DMS53 (cell line): Measurements from ENCODE around the gene TIAM2.

ENCODE experiments used
- DNase-seq: peaks from one replicate; lab custom pipeline; 2025; lab: John Stamatoyannopoulos, UW

TIAM2 gene

GRCh38 chr6:155234167-155234566, 239.1 kb downstream of the TIAM2 start:
- no peak for DNase-seq

DNA sequence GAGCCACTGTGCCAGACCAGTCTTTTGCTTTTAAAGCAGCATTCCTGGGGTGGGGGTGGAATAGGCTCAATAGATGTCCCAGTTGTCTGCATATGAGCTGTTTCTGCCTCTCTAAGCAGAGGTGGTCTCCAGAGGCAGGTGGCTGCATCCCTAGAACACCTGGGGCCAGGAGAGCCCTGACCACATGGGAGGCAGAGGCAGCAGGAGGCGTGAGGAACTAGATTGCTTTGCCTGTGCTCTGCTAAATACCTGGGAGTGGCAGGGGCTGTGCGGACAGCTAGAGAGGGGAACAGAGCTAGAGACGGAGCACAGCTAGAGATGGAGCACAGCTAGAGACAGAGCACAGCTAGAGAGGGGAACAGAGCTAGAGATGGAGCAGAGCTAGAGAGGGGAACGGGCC, 239.6 kb downstream of the TIAM2 start:
- no peak for DNase-seq

DNA sequence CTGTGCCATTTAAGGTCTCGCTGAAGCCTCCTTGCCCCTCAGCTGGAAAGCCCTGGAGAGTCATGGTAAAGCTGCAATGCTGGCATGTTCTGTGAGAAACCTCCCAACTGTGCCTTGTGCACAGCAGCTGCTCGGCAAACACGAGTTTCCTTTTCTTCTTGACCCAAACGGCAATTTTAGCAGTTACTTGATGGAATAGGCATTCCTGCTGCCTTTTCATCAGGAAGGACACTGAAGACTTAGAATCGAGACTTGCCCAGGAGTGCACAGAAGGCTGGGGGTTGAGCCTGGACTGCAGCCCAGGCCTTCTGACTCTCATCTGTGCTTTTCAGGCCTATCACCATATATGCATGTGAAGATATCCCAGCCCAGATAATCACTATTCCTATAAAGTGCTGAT, 240.0 kb downstream of the TIAM2 start:
- no peak for DNase-seq

GRCh38 chr6:155237613-155238012, 242.5 kb downstream of the TIAM2 start:
- no peak for DNase-seq

DNA sequence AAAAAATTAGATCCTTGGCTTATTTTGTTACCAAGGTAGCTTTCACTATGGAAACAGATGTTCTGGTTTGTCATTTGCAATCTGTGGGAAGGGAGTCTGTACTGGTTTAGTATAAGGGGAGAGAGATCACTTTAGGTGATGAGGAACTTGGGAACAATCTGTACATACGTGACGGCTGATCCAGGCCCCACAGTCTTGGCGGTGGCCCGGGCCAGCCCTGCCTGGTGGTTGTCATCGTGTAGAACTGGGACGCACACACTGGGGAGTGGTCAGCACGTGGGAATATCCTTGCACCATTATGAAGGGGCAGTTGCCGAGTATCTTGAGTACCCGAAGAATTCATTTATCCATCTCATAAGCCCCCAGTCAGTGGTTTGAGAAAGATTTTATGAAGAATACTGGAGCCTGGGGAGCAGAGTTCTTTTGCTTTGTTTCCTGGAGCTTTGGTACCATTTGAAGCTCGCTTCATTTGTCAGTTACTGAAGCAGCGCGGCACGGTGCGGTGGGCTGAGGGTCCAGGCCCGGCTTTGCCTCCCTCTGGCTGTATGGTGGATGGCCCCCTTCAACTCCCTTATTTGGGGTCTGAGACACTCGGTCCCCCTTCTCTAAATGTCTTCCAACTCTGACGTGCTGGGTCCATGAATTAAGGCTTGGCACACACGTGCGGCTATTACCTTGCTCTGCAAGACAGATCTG, 245.9 kb downstream of the TIAM2 start:
- DNase-seq = no peak

DNA sequence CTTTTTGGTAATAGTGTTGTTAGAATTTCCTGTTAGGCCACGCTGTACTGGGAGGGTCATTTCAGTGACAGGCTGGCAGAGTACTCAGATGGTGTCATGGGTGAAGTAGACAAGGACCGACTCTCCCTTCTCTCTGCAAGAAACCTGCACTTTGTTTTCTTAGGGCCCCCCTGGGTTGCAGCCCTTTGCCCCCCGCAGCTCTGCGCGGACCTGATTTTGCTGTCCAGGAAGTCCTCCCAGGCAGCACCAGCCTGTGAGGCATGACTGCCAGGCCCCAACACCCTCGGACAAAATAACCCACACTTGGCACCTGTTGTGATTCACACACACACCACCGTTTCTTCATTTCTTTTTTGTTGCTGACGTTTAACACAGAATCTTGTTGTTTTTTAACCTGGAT, 246.9 kb downstream of the TIAM2 start:
- DNase-seq = no peak

- DNase-seq = no peak
These were observed 249.3 kb downstream of the TIAM2 start for GRCh38 chr6:155244434-155244833.

GRCh38 chr6:155245193-155245592, 250.1 kb downstream of the TIAM2 start:
- DNase-seq = no peak

DNA sequence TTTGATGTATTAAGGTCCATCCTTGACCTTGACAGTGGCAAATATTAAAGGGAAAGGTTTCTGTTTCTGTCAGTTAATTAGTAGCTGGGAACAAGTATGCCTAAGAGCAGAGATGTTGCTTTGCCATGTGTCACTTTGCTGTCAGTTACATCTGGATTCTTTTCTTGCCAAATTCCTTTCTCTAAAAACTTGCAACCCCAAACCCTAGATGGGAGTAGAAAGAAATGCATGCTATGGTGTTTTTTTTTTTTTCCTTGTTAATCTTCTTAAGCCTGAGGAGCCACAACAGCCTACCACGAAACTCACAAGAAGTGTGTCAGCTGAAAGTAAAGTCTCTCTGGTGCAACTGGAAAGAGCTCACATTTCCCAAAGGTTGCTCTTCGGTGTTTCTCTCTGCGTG, 250.7 kb downstream of the TIAM2 start:
- DNase-seq = no peak

GRCh38 chr6:155246825-155247224, 251.7 kb downstream of the TIAM2 start:
- no peak for DNase-seq

GRCh38 chr6:155247618-155248007, 252.5 kb downstream of the TIAM2 start:
- no peak for DNase-seq

- peak; percentile 17 for DNase-seq
These were observed 253.2 kb downstream of the TIAM2 start for GRCh38 chr6:155248008-155249001.

GRCh38 chr6:155250701-155251381, 255.7 kb downstream of the TIAM2 start:
- no peak for DNase-seq

GRCh38 chr6:155252581-155252980, 257.5 kb downstream of the TIAM2 start:
- DNase-seq = no peak

DNA sequence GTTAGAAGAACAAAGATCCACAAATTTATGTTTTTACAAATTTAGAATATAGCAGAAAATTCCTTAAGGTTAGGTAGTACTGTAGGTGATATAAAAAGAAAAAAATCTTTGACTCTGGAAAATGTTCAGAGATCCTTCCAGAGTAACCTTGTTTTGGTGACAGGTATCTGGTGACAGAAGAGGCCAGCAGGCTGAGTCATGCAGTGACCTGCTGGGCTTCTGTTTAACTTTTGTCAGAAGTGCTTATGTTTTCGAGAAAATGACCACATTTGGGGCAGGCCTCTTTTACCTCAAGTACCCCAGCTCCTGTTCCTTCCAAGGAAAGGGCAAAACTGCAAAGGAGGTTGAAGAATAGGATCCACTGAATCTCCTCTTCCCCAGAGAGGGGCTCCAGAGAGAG, 258.2 kb downstream of the TIAM2 start:
- peak; percentile 60 for DNase-seq

DNA sequence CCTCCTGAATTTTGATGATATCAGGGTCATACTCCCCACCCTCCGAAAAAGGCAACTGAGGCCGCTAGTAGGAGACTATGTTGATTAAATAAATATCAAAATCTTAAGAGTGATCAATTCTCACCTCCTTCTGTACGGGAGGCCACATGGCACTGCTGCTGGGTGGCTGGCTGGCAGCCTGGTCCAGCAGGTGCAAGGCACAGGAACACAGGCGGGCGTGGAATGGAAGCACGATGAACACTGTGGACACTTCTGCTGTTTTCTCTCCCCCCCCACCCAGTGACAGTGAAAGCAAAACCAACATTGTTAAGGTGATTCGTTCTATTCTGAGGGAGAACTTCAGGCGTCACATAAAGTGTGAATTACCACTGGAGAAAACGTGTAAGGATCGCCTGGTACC, 259.0 kb downstream of the TIAM2 start:
- peak; percentile 24 for DNase-seq

DNA sequence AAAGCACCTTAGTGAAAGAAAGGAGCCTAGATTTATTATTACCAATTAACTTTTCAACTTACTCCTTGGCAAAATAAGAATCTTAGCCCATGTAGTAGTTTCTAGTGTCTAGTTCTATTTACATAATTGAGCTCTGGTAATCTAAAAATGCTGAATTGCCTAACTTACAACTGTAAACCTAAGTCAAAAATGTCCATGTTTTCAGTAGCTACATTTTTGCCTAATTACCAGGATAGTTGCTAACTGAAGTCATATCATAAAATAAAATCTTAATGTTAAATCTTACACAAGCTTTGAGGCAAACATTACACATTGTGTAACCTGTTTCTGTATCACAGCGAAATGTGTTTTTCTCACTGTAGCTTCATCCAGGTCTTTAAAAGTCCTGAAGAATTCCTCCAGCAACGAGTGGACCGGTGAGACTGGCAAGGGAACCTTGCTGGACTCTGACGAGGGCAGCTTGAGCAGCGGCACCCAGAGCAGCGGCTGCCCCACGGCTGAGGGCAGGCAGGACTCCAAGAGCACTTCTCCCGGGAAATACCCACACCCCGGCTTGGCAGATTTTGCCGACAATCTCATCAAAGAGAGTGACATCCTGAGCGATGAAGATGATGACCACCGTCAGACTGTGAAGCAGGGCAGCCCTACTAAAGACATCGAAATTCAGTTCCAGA, 261.1 kb downstream of the TIAM2 start:
- DNase-seq = no peak

DNA sequence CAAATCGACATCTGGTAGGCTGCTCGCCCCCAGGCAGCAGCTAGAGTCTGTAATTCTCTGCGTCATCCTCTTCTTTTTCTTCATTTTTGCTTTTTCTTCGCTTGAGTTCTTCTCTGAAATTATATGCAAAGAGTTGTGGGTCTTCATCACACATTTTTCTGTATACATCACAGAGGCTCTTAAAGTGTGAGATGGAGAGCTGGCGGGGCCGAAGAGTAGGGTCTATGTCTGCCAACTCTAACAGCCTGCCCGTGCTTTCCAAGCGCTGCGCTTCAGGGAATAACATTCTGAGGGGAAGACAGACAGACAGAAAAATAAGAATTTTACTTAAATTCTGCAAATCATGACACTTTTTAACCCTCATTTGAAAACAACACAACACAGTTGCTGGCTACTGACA, 262.7 kb downstream of the TIAM2 start:
- DNase-seq = no peak

GRCh38 chr6:155259204-155259603, 264.1 kb downstream of the TIAM2 start:
- no peak for DNase-seq

- DNase-seq = no peak
These were observed 264.8 kb downstream of the TIAM2 start for GRCh38 chr6:155259897-155260296.

GRCh38 chr6:155260686-155261085, 265.6 kb downstream of the TIAM2 start:
- DNase-seq = no peak
